Uterus (tissue), 2 donors: ENCODE data around the gene ZNF615.

ENCODE experiments used
- POLR2A ChIP-seq, 2 donors: fragments of 450-650 bp; IDR thresholded peaks; one replicate each; pipeline ENCODE4 v1.6.1; 2016; ENCODE audit warnings: antibody characterized with exemption in 2 of 2, mild to moderate bottlenecking in 1 of 2, moderate library complexity in 1 of 2
- TF ChIP-seq, protein P1 (sequence below), 4 experiments: fragments of 200-600 bp in 2 of 4; fragments of 450-650 bp in 2 of 4; sonication (generic) in 2 of 4; IDR thresholded peaks; one replicate each; pipeline ENCODE4 v1.5.1; 2016 to 2019; ENCODE audit warnings: antibody characterized with exemption in 4 of 4, mild to moderate bottlenecking in 2 of 4, moderate library complexity in 1 of 4

DNA sequence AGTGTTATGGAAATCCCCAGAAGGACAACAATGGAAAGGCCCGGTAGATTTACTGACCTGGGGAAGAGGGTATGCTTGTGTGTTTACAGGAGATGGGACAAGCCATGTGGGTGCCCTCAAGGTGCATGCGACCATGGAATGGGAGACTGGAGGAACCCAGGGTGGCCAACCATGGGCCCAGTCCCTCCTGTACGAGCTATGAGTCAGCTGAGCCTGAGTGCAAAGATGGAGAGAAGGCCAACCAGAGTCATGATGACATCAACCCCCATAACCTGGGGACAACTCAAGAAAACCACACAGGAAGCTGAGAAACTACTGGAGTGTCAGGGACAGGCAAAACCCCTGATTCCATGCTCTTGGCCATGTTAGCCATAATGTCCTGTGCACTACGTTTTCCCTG, 29.1 kb downstream of the ZNF615 start:
- TF ChIP-seq, protein P1, sequence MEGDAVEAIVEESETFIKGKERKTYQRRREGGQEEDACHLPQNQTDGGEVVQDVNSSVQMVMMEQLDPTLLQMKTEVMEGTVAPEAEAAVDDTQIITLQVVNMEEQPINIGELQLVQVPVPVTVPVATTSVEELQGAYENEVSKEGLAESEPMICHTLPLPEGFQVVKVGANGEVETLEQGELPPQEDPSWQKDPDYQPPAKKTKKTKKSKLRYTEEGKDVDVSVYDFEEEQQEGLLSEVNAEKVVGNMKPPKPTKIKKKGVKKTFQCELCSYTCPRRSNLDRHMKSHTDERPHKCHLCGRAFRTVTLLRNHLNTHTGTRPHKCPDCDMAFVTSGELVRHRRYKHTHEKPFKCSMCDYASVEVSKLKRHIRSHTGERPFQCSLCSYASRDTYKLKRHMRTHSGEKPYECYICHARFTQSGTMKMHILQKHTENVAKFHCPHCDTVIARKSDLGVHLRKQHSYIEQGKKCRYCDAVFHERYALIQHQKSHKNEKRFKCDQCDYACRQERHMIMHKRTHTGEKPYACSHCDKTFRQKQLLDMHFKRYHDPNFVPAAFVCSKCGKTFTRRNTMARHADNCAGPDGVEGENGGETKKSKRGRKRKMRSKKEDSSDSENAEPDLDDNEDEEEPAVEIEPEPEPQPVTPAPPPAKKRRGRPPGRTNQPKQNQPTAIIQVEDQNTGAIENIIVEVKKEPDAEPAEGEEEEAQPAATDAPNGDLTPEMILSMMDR (IDR thresholded peaks at IDR 0.05): no peak
- no peak for TF ChIP-seq POLR2A (IDR thresholded peaks at IDR 0.05)
